H7 (cell line): Measurements from ENCODE around the gene GAS7. TPM values are rescaled to one million over a fixed set of nuclear protein-coding genes. Genes with fewer than 3 reads are reported as not detected.
A peak's percentile ranks its signal among the peaks of the same experiment; 100 is the strongest.

Experiments used
- DNase-seq: peaks from one replicate; pipeline ENCODE4 v3.0.0; 2012
- H3K27me3 ChIP-seq: 2 replicates; pipeline ENCODE4 v1.6.0; 2011; ENCODE audit warnings: mild to moderate bottlenecking, low read length; ENCODE audit not compliant: control insufficient read depth, insufficient read depth
- H3K36me3 ChIP-seq: replicated peaks from 2 replicates; pipeline ENCODE4 v1.5.1; 2011; ENCODE audit warnings: low read length; ENCODE audit not compliant: control insufficient read depth, insufficient read depth
- H3K4me3 ChIP-seq: 2 replicates; pipeline ENCODE4 v1.5.1; 2011; ENCODE audit warnings: low read depth, mild to moderate bottlenecking, control low read depth, low read length, moderate library complexity; ENCODE audit not compliant: insufficient read depth
- total RNA-seq: library from RNA; depleted of rRNA; stranded (reverse); fragments of >200 nt; shearing (Covaris generic); gene quantifications from 2 replicates; pipeline ENCODE4 v1.2.3, GENCODE V29; 2014

GAS7 gene
- total RNA-seq, 1 experiment from 2014 or later: 4.2 TPM

DNA sequence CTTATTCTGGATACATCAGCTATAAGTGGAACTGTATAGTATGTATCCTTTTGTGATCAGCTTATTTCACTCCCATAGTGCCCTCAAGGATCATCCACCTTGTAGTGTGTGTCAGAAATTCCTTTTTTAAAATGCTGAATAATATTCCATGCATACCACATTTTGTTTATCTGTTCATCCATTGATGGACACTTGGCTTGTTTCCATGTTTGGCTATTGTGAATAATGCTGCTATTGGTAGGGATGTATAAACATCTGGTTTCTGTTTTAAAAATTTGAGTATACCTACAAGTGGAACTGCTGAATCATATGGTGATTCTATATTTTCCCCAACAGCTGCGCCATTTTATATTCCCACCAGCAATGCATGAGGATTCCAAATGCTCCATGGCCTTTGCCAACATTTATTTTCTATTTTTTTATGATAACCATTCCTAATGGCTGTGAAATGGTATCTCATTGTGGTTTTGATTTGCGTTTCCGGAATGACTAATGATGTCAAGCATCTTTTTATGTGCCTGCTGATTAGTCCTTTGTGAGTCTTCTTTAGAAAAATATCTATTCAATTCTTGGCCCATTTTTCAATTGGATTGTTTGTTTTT, 304.9 kb downstream of the GAS7 start:
- DNase-seq: no peak
- Histone ChIP-seq H3K4me3 (no peak overlapping the region), H3K36me3 (no peaks in the 10 kb centered on the region), H3K27me3 (peaks cover 2% of the 10 kb centered on the region; the same call in 1 of the 2 replicates)

DNA sequence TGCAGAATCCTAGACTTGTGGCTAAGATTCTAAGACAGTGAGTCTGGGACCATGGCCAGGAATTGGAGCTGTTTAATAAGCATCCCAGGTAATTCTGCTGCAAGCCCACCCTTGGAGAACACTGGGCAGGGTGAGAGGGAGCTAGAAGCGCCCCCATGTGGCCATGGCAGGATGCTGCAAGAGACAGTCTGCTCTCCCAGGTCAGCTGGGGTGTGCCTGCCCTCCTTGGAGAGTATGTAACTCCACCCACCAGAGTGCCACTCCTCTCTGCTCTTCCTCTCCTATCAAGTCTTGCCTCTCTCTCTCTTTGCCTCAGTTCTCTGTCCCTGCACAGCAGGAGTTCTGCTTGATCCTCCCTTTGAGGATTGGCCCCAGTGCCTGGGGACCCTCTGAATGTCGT, 308.3 kb downstream of the GAS7 start:
- DNase-seq: peak; percentile 94
- H3K27me3 ChIP-seq: no peaks in the 10 kb centered on the region

DNA sequence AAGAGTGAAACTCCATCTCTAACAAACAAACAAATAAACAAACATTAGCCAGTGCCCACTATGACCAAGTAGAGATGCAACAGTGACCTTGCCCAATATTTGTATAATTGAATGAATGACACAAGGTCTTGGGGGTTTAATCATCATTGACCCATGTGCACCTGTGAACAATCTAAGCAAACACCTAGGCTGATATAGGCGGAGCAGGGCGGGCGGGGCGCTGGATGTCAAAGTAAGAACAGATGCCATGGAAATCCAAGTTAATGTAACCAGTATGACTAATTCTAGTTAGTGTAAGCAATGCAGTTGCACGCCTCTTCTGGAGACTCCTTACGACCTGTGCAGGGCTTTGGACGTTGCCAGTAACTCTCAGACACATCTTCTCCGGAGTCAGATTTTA, 310.9 kb downstream of the GAS7 start:
- H3K4me3 ChIP-seq: no peak overlapping the region
- no peaks in the 10 kb centered on the region for H3K36me3 ChIP-seq
- no peak for DNase-seq
- no peaks in the 10 kb centered on the region for H3K27me3 ChIP-seq

More for the DNA sequence above, 308.3 kb downstream of the GAS7 start:
- H3K36me3 ChIP-seq: no peaks in the 10 kb centered on the region
- H3K4me3 ChIP-seq: no peak overlapping the region

DNA sequence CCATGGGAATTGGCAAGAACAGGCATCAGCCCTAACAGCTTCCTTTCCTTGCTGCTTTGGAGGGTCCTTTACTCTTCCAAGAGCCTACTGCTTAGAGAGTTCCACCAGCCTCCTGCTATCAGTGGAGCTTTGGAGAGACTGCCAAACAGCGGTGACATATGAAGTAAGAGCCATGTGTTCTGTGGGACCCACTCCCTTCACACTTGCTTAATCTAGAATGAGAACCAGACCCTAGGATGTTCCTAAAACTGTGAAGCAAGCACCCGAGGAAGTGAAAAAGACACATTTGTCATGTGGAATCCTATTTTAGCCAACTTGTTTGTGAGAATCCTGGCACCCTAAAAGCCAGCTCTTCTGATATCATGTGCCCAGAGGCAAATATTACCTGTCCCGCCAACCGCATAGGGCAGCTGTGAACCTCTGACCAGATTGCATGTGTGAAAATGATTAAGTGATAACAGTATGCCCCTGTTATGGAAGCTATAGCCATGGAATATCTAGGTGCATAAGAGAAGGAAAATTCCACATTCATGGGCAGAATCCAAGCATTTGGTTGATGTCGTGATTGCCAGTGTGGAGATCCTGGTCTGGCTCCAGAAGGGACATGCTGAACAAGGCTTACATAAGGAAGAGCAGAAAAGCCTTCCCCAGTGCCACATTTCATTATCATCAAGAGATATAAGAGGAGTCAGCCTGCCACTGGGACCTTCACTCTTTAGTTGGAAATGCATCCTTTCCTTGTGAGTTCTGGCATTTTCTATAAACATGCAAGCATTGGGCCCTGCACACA, 312.1 kb downstream of the GAS7 start:
- H3K4me3 ChIP-seq: no peak overlapping the region
- no peak for DNase-seq
- H3K27me3 ChIP-seq: no peaks in the 10 kb centered on the region
- H3K36me3 ChIP-seq: no peaks in the 10 kb centered on the region

DNA sequence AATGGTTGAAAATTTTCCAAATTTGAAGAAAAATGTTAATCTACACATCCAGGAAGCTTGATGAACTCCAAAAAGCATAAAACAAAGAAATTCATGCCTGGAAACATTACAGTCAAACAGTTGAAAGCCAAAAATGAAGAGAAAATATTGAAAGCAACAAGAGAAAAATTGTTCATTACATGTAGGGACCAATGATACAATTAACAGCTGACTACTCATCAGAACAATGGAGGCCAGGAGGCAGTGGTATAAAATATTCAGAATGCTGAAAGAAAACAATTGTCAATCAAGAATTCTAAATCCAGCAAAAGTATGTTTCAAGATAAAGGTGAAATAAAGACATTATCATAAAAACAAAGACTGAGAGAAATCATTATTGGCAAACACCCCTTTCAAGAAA, 315.0 kb downstream of the GAS7 start:
- DNase-seq: no peak
- no peaks in the 10 kb centered on the region for H3K27me3 ChIP-seq
- no peaks in the 10 kb centered on the region for H3K36me3 ChIP-seq
- no peak overlapping the region for H3K4me3 ChIP-seq

DNA sequence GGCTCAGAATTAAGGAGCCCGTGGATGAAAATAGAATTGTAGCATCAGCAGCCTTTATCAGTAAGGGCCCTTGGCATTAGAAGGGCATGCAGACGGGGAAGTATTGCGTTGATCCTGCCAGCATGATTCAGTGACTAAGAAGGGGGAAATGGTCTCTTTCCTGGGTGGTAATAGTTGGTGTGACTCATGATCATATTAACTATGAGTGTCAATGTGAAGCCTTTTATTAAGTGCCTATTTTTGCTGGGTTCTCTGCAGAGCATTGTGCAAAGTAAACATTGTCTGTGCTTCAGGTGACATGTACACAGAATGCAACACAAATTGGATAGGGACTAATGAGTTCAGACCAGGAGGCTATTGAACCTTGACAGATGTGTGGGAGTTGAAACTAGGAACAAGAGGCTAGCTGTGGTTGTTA, 317.8 kb downstream of the GAS7 start:
- Histone ChIP-seq H3K27me3 (no peaks in the 10 kb centered on the region), H3K36me3 (no peaks in the 10 kb centered on the region), H3K4me3 (no peak overlapping the region)
- no peak for DNase-seq

DNA sequence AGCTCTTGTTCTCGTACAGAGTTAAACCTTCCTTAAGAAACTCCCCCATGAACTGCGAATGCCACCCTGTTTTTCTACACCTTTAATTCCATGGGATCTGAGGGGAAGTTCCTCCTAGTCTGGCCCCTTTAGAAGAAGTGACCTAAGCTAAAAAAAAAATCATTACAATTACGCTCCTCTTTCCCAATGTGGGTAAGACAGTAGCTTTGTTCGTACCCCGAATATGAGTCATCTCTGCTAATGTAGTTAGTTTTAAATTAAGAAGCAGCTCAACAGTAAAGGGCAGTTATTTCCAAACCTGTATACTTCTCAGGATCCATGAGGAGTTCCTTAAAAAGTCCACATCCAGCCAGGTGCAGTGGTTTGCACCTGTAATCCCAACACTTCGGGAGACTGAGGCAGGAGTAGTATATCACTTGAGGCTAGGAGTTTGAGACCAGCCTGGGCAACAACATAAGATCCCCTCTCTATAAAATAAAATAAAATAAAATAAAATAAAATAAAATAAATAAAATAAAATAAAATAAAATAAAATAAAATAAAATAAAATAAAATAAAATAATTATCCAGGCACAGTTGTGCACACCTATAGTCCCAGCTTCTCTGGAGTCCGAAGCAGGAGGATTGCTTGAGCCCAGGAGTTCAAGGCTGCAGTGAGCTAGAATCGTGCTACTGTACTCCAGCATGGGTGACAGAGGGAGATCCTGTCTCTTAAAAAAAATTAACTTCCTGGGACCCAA, 319.4 kb downstream of the GAS7 start:
- DNase-seq: no peak
- H3K36me3 ChIP-seq: no peaks in the 10 kb centered on the region
- no peaks in the 10 kb centered on the region for H3K27me3 ChIP-seq
- no peak overlapping the region for H3K4me3 ChIP-seq

DNA sequence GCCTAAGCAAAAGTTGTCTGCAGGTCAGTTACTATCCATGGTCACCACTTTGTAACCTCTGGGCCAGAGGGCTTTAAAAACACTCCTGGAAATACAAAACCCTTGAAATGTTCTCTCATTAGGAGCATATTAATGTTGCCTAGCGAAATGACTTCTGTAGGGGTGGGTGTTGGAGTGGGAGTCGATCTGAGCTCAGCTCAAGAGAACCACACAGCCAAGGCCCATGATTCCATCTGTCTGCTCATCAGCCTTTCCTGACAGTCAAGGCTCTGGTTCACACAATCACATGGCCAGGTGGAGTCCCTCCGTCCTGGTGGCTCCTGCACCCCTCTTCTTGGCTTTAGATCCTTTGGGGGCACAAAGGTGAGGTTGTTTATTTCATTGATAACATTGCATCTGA, 320.1 kb downstream of the GAS7 start:
- Histone ChIP-seq H3K36me3 (no peaks in the 10 kb centered on the region), H3K4me3 (no peak overlapping the region), H3K27me3 (no peaks in the 10 kb centered on the region)
- DNase-seq: no peak

DNA sequence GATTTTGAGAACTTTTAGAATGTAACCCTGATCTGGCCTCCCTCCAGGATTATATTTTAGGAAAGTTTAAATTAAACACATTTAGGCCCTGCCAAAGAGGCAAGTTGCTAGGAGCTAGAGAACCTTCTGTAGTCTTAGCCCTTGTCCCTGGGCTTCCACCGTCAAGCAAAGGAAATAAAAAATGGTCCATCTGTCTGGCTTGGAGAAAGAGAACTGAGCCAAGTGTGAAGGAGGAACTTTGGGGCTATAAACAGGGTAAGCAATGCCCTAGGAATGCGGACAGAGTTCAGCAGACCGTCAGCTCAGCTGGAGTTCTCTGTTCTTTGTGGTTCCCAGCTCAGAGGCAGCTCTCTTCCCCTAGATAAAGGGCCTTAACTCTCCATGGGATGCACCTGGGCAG, 323.0 kb downstream of the GAS7 start:
- peak; percentile 67 for DNase-seq
- Histone ChIP-seq H3K27me3 (no peaks in the 10 kb centered on the region), H3K36me3 (no peaks in the 10 kb centered on the region), H3K4me3 (no peak overlapping the region)

DNA sequence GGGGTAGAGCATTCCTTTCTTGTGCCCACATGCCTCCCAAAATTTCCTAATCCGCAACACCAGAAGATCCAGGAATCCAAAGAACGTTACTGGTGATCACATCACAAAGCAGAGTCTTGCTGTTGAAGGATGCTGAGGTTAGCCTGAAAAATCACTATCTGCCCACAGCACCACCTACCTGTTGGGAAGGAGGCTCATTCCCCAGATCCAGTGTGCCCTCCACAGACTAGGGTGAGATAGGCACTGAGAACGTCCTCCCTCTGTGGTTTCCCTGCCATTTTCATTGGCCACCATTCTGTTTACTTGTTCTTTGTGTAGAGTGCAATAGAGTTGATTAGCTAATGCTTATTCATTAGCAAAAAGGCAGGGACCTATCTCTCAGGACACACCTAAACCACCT, 323.7 kb downstream of the GAS7 start:
- Histone ChIP-seq H3K27me3 (no peaks in the 10 kb centered on the region), H3K4me3 (no peak overlapping the region), H3K36me3 (no peaks in the 10 kb centered on the region)
- DNase-seq: peak; percentile 64

DNA sequence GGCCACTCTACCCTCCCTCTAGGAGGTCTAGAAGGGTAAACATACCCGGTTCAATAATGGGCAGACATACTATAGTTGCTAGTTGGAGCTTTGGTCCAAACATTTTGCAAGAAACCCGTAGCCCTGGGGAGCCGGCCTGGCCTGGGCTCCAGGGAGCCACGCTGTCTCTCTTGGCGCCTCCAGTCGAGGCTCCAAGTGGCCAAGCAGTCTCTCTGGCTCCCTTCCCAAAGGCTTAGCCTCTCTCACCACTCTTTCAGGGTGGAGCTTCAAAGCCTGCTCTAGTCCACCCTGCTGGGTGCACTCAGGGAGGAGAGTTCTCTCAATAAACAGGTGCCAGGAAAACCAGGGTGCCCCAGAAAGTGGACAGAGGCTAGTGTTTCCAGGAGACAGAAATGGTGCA, 325.6 kb downstream of the GAS7 start:
- no peak for DNase-seq
- Histone ChIP-seq H3K4me3 (no peak overlapping the region), H3K27me3 (no peaks in the 10 kb centered on the region), H3K36me3 (no peaks in the 10 kb centered on the region)

DNA sequence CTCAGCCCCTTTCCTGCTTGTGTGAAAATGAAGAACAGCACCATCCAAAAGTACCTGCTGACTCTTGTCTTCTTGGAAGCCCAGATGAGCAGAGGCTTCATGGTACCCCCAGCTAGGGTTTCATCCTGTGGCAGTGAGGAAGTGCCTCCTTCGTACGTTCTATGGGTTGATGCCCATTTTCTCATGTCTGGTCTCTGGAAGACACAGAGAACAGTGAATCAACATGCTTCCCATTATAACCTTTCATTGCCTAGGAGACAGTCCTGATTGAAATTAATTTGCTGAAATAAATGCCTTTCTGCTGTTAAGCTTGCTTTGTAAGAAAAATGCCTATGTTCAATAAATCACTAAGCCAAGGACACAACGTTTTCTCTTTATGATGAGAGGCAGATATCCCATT, 329.9 kb downstream of the GAS7 start:
- Histone ChIP-seq H3K27me3 (no peaks in the 10 kb centered on the region), H3K36me3 (no peaks in the 10 kb centered on the region), H3K4me3 (no peak overlapping the region)
- no peak for DNase-seq

DNA sequence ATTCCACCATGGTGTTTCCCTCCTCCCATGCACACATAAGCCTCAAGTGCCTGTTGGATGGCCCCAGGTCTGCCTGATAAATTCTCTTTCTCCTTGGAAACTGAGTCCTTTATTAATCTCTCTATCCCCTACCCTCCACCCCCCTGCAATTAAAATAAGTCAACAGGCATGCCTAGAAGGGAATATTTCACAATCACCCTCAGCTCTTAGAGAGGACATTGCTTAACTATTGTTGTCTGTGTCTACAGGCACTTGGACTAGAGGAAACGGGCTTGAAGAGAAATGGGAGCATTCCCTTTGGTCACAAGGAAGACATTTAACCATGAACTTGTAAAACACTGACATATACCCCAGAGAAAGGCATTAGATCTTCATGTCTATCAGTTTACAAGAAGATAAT, 332.8 kb downstream of the GAS7 start:
- DNase-seq: no peak
- Histone ChIP-seq H3K27me3 (no peaks in the 10 kb centered on the region), H3K4me3 (no peak overlapping the region), H3K36me3 (no peaks in the 10 kb centered on the region)

DNA sequence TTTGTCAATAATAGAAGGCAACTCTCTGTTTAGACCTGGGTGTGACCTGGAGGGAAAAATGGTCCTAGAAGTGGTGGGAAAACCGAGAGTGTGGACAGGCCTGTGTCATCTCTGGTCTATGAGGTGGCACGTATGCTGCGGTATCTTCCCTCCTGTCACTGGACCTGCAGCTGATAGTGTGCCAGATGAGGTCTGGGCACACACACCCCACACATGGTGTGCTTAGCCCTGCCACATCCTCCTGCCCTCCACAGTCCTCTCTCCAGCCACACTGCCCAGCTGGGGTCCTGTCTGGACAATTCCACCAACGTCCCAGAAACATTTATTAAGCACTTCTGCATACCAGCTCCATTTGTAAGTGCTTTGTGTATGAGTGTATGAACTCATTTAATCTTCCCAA, 335.5 kb downstream of the GAS7 start:
- Histone ChIP-seq H3K36me3 (no peaks in the 10 kb centered on the region), H3K27me3 (no peaks in the 10 kb centered on the region), H3K4me3 (no peak overlapping the region)
- no peak for DNase-seq

DNA sequence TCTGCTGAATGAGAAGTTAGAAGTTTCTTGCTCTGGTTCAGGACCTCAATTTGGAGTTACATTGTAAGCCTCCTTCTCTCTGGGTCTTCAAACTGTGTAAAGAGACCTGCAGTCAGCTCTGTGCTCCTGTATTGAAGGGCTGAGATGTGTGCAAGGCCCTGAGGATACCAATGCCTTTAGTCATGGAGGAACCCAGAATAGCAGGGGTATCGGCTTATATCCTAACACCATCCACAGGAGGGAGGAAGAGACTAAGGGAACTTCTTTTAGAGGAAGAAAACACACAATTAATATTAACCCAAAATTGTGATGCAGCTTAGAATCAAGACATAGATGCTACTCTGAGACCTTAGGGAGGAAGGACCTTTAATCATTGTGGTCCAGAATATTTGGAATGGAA, 336.2 kb downstream of the GAS7 start:
- DNase-seq: no peak
- Histone ChIP-seq H3K4me3 (no peak overlapping the region), H3K27me3 (no peaks in the 10 kb centered on the region), H3K36me3 (no peaks in the 10 kb centered on the region)
